ENCODE results near the gene DEGS1.

GRCh38 chr1:224219612-224220059 lies 36.6 kb downstream of the DEGS1 start:
- TF ChIP-seq SIN3A (IDR thresholded peaks at IDR 0.05; ENCODE audit: borderline replicate concordance, insufficient read depth, low read depth, low read length) = no peak
- no peak for TF ChIP-seq CTCF (IDR thresholded peaks at IDR 0.05)
- no peak for TF ChIP-seq POLR2AphosphoS5 (IDR thresholded peaks at IDR 0.05; ENCODE audit: low read depth, low read length)
